LNCaP clone FGC (cell line): Measurements from ENCODE around the gene EIF4G3.

ENCODE experiments used
- DNase-seq: peaks from one replicate; pipeline ENCODE4 v3.0.0-alpha.2; 2011; ENCODE audit warnings: low read depth
- H3K4me3 ChIP-seq: 2 replicates; pipeline ENCODE4 v1.5.1; 2011; ENCODE audit warnings: mild to moderate bottlenecking, low read depth, low read length, control low read depth
- TF ChIP-seq, protein P1 (sequence below): IDR thresholded peaks from 2 replicates; pipeline ENCODE4 v1.5.1; 2012; ENCODE audit warnings: mild to moderate bottlenecking; ENCODE audit not compliant: control insufficient read depth, insufficient read depth; ENCODE audit errors: extremely low read depth

EIF4G3 gene, protein sequence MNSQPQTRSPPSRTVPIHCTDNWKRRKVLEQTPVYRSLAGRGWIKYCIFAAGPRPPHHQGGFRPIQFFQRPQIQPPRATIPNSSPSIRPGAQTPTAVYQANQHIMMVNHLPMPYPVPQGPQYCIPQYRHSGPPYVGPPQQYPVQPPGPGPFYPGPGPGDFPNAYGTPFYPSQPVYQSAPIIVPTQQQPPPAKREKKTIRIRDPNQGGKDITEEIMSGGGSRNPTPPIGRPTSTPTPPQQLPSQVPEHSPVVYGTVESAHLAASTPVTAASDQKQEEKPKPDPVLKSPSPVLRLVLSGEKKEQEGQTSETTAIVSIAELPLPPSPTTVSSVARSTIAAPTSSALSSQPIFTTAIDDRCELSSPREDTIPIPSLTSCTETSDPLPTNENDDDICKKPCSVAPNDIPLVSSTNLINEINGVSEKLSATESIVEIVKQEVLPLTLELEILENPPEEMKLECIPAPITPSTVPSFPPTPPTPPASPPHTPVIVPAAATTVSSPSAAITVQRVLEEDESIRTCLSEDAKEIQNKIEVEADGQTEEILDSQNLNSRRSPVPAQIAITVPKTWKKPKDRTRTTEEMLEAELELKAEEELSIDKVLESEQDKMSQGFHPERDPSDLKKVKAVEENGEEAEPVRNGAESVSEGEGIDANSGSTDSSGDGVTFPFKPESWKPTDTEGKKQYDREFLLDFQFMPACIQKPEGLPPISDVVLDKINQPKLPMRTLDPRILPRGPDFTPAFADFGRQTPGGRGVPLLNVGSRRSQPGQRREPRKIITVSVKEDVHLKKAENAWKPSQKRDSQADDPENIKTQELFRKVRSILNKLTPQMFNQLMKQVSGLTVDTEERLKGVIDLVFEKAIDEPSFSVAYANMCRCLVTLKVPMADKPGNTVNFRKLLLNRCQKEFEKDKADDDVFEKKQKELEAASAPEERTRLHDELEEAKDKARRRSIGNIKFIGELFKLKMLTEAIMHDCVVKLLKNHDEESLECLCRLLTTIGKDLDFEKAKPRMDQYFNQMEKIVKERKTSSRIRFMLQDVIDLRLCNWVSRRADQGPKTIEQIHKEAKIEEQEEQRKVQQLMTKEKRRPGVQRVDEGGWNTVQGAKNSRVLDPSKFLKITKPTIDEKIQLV (N-terminal part only)

DNA sequence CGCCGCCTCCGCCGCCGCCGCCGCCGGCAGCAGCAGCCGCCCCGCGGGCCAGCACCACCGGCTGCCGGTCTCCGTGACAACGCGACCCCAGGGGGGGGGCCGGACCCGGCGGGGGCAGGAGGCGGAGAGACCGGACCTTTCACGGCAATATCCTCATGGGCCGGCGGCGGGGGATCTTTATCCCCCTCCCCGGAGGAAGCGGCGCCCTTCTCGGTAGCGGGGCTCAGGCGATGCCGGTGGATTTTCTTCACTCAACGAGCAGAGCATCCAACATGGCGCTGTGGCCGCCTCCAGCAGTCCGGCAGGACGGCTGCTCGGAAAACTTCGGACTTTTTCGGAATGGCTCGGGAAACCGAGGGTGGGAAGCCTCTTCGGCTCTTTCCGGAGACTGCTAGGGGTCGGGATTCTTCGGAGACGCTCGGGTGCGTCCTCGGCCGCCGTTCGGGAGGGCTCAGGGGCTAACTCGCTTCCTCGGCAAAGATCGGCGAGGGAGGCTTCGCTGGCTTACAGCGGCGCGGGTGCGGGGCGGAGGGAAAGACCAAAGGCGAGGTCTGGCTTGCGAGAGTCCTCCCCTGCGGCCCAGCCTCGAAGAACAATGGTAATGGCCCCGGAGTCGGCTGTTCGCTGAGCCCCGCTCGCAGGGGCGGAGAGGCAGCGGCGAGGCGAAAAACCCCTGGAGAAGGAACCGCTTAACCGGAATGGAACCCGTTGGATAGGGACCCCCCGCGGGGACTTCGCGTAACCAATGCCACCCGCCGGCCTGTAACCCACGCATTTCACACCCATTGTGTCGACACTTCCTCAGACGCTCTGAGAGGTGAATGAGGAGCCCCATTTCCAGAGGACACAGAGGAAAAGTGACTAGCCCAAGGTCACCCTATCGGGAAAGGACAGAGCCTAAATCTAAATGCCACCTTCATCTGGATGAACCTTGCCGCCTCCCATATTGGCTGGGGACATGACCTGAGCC lies at the start of gene EIF4G3:
Gene EIF4G3, minus strand, starts transcription at position 312 of the 970 bp plus-strand sequence. CDS start 174,155 bp downstream, outside the sequence.
- TF ChIP-seq, protein P1, sequence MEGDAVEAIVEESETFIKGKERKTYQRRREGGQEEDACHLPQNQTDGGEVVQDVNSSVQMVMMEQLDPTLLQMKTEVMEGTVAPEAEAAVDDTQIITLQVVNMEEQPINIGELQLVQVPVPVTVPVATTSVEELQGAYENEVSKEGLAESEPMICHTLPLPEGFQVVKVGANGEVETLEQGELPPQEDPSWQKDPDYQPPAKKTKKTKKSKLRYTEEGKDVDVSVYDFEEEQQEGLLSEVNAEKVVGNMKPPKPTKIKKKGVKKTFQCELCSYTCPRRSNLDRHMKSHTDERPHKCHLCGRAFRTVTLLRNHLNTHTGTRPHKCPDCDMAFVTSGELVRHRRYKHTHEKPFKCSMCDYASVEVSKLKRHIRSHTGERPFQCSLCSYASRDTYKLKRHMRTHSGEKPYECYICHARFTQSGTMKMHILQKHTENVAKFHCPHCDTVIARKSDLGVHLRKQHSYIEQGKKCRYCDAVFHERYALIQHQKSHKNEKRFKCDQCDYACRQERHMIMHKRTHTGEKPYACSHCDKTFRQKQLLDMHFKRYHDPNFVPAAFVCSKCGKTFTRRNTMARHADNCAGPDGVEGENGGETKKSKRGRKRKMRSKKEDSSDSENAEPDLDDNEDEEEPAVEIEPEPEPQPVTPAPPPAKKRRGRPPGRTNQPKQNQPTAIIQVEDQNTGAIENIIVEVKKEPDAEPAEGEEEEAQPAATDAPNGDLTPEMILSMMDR: no peak
- H3K4me3 ChIP-seq: peak within 1 kb of the TSS; percentile 73
- peak; percentile 70 for DNase-seq

DNA sequence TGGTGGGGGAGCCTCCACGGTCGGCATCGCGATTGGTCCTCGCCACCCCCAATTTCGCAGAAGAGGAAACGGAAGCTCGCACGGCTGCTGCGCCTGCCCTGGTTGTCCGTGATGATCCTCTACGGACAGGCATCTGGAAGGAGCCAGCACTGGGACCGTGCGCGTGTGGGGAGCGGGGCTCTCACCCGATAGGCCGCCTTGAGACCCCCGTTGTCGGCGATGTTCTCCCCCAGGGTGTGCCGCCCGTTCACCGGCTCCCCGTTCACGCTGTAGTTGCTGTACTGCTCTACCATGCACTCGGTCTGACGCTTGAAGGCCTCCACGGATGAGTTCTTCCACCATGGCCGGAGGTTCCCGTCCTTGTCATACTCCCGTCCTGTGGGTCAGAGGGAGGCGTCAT lies 48.4 kb upstream of the EIF4G3 start:
- TF ChIP-seq, protein P1: no peak
- DNase-seq: no peak
- H3K4me3 ChIP-seq: no peak overlapping the region

DNA sequence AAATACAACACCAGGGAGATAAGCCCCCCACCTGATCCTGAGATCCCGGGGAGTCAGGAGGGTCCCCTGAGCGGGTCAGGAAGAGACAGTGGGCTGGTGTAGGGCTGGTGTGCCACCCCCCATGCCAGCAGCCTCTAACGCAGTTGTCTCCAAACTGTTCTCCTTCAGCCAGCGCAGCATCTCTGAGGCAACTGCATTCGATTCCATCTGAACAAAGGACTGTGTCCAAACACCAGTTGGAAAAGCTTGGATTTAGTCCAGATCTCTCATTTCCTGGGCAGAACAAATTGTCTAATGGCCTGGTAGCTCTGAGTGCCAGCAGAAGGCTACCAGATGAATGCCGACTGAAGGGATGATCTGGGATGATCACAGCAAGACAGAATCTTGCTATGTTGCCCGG lies 44.1 kb upstream of the EIF4G3 start:
- no peak for DNase-seq
- no peak overlapping the region for H3K4me3 ChIP-seq
- TF ChIP-seq, protein P1: no peak

DNA sequence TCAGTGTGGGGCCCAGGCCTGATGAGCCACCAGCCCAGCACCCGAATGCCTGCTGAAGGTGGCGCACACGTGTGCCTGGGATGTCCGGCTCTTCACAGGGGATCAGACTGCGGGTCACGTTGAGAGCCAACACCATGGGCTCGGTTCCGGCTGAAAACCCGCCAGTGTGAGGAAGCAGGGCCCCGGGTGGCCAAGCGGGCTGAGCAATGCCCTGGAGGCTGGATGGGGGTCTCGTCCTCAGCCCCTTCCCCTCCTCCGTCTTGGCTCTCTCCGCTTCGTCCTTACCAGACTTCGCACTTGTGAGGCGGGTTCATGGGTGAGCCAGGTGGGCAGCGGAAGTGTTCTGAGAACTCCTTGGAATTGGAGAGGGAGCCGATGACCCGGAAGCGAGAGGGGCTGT lies 43.0 kb upstream of the EIF4G3 start:
- DNase-seq: no peak
- TF ChIP-seq, protein P1: no peak
- no peak overlapping the region for H3K4me3 ChIP-seq

DNA sequence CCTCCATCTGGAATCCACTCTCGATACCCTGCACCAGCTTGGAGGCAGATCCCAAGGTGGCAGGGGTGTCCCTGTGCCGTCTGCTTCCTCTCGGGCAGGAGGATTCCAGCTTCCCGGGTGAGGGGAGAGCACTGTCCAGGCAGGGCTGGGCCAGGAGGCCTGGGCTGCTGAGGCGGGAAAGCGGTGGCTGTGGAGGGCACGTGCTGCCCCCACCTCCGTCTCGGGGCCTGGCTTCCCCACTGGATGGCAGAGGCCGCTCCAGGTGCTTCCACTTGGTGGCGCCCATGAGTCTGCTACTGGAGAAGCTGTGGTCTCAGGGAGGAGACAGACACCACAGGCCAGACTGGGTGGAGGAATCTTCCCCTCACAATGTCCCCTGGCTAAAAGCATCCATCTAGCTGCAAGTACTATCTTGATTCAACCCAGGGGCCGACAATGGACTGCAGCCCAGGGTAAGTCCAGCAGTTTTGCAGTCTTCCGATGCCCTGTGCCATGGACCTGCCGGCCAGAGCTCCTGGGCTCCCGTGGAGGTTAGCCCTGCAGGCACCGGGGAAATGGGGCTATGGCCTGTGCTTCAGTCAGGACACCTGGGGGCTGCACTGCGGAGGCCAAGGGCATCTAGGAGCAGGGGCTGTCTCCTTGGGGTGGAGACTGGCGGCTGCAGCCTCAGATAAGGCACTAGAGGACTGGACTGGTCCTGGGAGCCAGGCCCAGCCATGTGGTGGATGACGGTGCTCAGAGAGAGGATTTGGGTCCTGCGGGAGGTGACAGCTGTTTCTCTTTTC lies 41.3 kb upstream of the EIF4G3 start:
- H3K4me3 ChIP-seq: no peak overlapping the region
- TF ChIP-seq, protein P1: 0 out of 2 replicates have a peak, but pooled peaks have one; percentile 19
- DNase-seq: no peak
